ENCODE results near the gene POLN. TPM values are rescaled to one million over a fixed set of nuclear protein-coding genes. Genes with fewer than 3 reads are reported as not detected.
"Not testable (repeated sequence)": the region's sequence is repeated elsewhere in the genome, so short reads cannot be mapped to it uniquely, and the experiment has no call there.

The POLN gene
- total RNA-seq, 3 donors from 2014 or later = 1.4 to 4.6 (median 1.4) TPM

- ATAC-seq = peak; percentile 95
- Histone ChIP-seq H3K9me3 (no peaks in the 10 kb centered on the region), H3K4me3 (no peak overlapping the region), H3K4me1 (ENCODE audit: low read depth) (peaks cover 16% of the 10 kb centered on the region), H3K36me3 (ENCODE audit: low read depth) (no peaks in the 10 kb centered on the region)
- intact Hi-C loops (cut with DNase I, micrococcal nuclease) = no loop called here
- no peak for TF ChIP-seq CTCF (IDR thresholded peaks at IDR 0.05)
- peak; percentile 78 to 87 (median 80) for DNase-seq
Observed at GRCh38 chr4:2036327-2036726, 205.6 kb downstream of the POLN start.

- ATAC-seq; H3K9me3 ChIP-seq; intact Hi-C loops (cut with DNase I, micrococcal nuclease); H3K4me1 ChIP-seq (ENCODE audit: low read depth); DNase-seq; H3K36me3 ChIP-seq (ENCODE audit: low read depth); H3K4me3 ChIP-seq: not testable (repeated sequence)
Observed at GRCh38 chr4:2031161-2031560, 210.8 kb downstream of the POLN start.

GRCh38 chr4:2027120-2027519 is 214.8 kb downstream of the POLN start:
- H3K36me3 ChIP-seq (ENCODE audit: low read depth); ATAC-seq; H3K4me1 ChIP-seq (ENCODE audit: low read depth); H3K4me3 ChIP-seq; intact Hi-C loops (cut with DNase I, micrococcal nuclease); H3K9me3 ChIP-seq; DNase-seq: not testable (repeated sequence)

- ATAC-seq (no peak), DNase-seq (no peak)
- H3K4me3 ChIP-seq = no peak overlapping the region
- H3K36me3 ChIP-seq (ENCODE audit: low read depth) = no peaks in the 10 kb centered on the region
- peaks cover 3% of the 10 kb centered on the region for H3K4me1 ChIP-seq (ENCODE audit: low read depth)
- no peak for TF ChIP-seq CTCF (IDR thresholded peaks at IDR 0.05)
- intact Hi-C loops (cut with DNase I, micrococcal nuclease) = no loop called here
- no peaks in the 10 kb centered on the region for H3K9me3 ChIP-seq
Observed at GRCh38 chr4:2025817-2026216, 216.1 kb downstream of the POLN start.

- ATAC-seq = no peak
- Histone ChIP-seq H3K36me3 (ENCODE audit: low read depth) (no peaks in the 10 kb centered on the region), H3K4me3 (no peak overlapping the region), H3K9me3 (no peaks in the 10 kb centered on the region), H3K4me1 (ENCODE audit: low read depth) (peaks cover 4% of the 10 kb centered on the region)
- intact Hi-C loops (cut with DNase I, micrococcal nuclease) = no loop called here
- no peak for TF ChIP-seq CTCF (IDR thresholded peaks at IDR 0.05)
- DNase-seq = no peak
Observed at GRCh38 chr4:2024683-2025082, 217.2 kb downstream of the POLN start.

Other genes with a start within 250 kb of the POLN start
- gene NELFA, start 233.1 kb downstream of the POLN start, total RNA-seq = 10 to 100 TPM; 31.1 to 34.2 (median 31.5) TPM
- under 1 TPM; 0.24 to 0.66 (median 0.26) TPM for gene NAT8L, start 182.8 kb downstream of the POLN start, total RNA-seq
- gene HAUS3, start within 50 bp of the POLN start, total RNA-seq = 10 to 100 TPM in 2 of 3 donors, 1 to 10 TPM in 1; 9.9 to 13.7 (median 11.4) TPM
- gene MXD4, start 20.0 kb upstream of the POLN start, total RNA-seq = 10 to 100 TPM; 46.6 to 59.6 (median 52.6) TPM
- 10 to 100 TPM; 32.4 to 56.4 (median 42.9) TPM for gene ZFYVE28, start 176.5 kb upstream of the POLN start, total RNA-seq
- 1 to 10 TPM; 1.2 to 1.3 (median 1.2) TPM for gene CFAP99, start 176.8 kb upstream of the POLN start, total RNA-seq
- 10 to 100 TPM; 48.0 to 55.1 (median 51.9) TPM for gene RNF4, start 227.0 kb upstream of the POLN start, total RNA-seq

Data from mucosa of descending colon (tissue), 3 donors.